Activated B cell treated with CpG ODN at 0.5 μM for 24 hours (primary cell): ENCODE data around the gene ADCK1. TPM values are rescaled to one million over a fixed set of nuclear protein-coding genes. Genes with fewer than 3 reads are reported as not detected.

Experiments used
- ATAC-seq: fragments of 200-7000 bp; cut with Tn5 transposase; one replicate; pipeline ENCODE4 v1.10.0; 2021; ENCODE audit warnings: low read depth, mild to moderate bottlenecking, moderate library complexity
- CTCF ChIA-PET: fragments of 350-600 bp; sonication (Branson Sonifier 250); formaldehyde crosslinking; loops from one replicate; lab custom pipeline; 2021; ENCODE audit warnings: antibody characterized with exemption; lab: Charles Lee
- POLR2A ChIA-PET: fragments of 350-600 bp; sonication (Branson Sonifier 250); formaldehyde crosslinking; loops from one replicate; lab custom pipeline; 2021; ENCODE audit warnings: antibody characterized with exemption; lab: Charles Lee
- DNase-seq: peaks from one replicate; pipeline ENCODE4 v3.0.0; 2022
- H3K27ac Mint-ChIP-seq: one replicate; pipeline ENCODE4 v1.8.0; 2020; ENCODE audit warnings: mixed read lengths
- H3K27me3 Mint-ChIP-seq: one replicate; pipeline ENCODE4 v1.8.0; 2021; ENCODE audit warnings: mixed read lengths
- H3K36me3 Mint-ChIP-seq: one replicate; pipeline ENCODE4 v1.8.0; 2021; ENCODE audit warnings: low read depth, mixed read lengths
- H3K4me1 Mint-ChIP-seq: one replicate; pipeline ENCODE4 v1.8.0; 2021; ENCODE audit warnings: mixed read lengths
- H3K4me3 Mint-ChIP-seq: one replicate; pipeline ENCODE4 v1.8.0; 2020; ENCODE audit warnings: mild to moderate bottlenecking, mixed read lengths
- H3K9me3 Mint-ChIP-seq: one replicate; pipeline ENCODE4 v1.8.0; 2020; ENCODE audit warnings: mixed read lengths
- intact Hi-C: fragments of 100-400 bp; cut with micrococcal nuclease; formaldehyde crosslinking; loops from one replicate; pipeline ENCODE4 v1.15.1; 2024
- total RNA-seq: library from RNA; stranded (reverse); gene quantifications from 2 replicates; pipeline ENCODE4 v1.2.3, GENCODE V29; 2022
- TF ChIP-seq, protein P1 (sequence below): fragments of 200-600 bp; IDR thresholded peaks from one replicate; pipeline ENCODE4 v1.8.0; 2022; ENCODE audit warnings: antibody characterized with exemption, mild to moderate bottlenecking

ADCK1 gene
- total RNA-seq, 1 donor from 2014 or later = 8.6 TPM

GRCh38 chr14:77825895-77826519 lies 26.1 kb downstream of the ADCK1 start:
- no peak for DNase-seq
- ATAC-seq = no peak
- no peaks in the 10 kb centered on the region for H3K4me1 Mint-ChIP-seq
- TF ChIP-seq, protein P1, sequence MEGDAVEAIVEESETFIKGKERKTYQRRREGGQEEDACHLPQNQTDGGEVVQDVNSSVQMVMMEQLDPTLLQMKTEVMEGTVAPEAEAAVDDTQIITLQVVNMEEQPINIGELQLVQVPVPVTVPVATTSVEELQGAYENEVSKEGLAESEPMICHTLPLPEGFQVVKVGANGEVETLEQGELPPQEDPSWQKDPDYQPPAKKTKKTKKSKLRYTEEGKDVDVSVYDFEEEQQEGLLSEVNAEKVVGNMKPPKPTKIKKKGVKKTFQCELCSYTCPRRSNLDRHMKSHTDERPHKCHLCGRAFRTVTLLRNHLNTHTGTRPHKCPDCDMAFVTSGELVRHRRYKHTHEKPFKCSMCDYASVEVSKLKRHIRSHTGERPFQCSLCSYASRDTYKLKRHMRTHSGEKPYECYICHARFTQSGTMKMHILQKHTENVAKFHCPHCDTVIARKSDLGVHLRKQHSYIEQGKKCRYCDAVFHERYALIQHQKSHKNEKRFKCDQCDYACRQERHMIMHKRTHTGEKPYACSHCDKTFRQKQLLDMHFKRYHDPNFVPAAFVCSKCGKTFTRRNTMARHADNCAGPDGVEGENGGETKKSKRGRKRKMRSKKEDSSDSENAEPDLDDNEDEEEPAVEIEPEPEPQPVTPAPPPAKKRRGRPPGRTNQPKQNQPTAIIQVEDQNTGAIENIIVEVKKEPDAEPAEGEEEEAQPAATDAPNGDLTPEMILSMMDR = no peak
- CTCF ChIA-PET = no interaction called here
- H3K36me3 Mint-ChIP-seq = peaks cover 51% of the 10 kb centered on the region
- intact Hi-C loops = no loop called here
- POLR2A ChIA-PET = no interaction called here
- H3K27me3 Mint-ChIP-seq = no peaks in the 10 kb centered on the region
- H3K4me3 Mint-ChIP-seq = no peak overlapping the region
- H3K9me3 Mint-ChIP-seq = no peaks in the 10 kb centered on the region
- H3K27ac Mint-ChIP-seq = no peak overlapping the region

DNA sequence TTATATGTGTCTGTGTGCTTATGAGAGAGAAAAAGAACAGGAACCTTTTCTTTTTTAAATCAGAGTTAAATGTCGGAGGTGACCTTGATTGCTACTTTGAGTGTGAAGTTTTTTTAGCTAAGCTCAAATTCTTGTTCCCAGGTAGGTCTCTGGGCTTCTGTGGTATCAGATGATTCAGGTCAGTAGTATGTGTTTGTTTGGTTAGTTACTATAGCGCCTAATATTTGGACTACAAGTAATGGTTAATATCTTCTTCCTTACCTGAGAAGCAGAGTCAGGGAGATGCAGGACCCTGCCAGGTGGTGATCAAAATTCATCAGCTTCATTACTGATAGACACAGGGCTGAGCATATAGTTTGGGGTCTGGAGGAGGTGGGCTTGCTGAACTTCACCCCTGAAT lies 30.8 kb downstream of the ADCK1 start:
- TF ChIP-seq, protein P1 = no peak
- Mint-ChIP-seq H3K27me3 (no peaks in the 10 kb centered on the region), H3K27ac (no peak overlapping the region), H3K4me1 (no peaks in the 10 kb centered on the region), H3K36me3 (peaks cover 37% of the 10 kb centered on the region), H3K4me3 (no peak overlapping the region), H3K9me3 (no peaks in the 10 kb centered on the region)
- intact Hi-C loops = no loop called here
- DNase-seq (no peak), ATAC-seq (no peak)
- ChIA-PET CTCF (no interaction called here), POLR2A (no interaction called here)

DNA sequence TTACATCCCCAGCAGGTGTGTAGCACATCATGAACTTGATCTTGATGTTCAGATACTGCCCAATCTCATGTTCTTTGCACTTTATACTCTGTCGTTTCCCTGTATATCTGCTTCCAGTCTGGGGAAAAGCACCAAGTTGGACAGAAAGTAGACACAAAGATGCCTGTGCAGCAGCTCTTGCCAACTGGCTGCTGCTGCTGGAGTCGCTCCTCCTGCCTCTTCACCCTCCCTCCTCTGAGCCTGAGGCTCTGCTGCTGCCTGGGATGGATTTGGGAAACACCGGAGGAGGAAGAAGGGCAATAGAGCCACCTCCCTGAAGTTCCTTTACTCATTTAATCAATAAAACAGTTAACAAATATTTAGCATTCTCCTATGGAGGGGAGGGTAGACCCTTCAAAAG lies 32.4 kb downstream of the ADCK1 start:
- intact Hi-C loops = no loop called here
- Mint-ChIP-seq H3K9me3 (no peaks in the 10 kb centered on the region), H3K4me1 (no peaks in the 10 kb centered on the region), H3K27me3 (no peaks in the 10 kb centered on the region), H3K27ac (no peak overlapping the region), H3K4me3 (no peak overlapping the region), H3K36me3 (peaks cover 33% of the 10 kb centered on the region)
- ATAC-seq (no peak), DNase-seq (no peak)
- ChIA-PET CTCF (no interaction called here), POLR2A (no interaction called here)
- TF ChIP-seq, protein P1 = no peak

DNA sequence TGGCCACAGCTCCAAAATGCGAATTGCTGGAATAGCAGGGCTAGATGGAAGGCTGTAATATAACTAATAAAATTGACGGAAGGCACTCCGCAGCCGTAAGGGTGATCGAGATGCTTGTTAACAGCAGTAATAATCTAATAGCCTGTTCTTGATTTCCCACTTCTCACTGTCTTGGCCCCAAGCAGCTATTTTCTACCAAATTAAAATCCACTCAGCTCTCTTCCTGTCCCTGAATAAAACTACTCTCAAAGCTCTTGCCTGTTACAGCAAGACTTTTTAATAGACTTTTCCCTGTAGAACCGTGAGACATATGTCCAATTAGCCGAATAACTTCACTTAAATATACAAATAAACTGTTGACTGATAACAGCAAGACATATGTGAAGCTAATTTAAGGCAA lies 38.0 kb downstream of the ADCK1 start:
- intact Hi-C loops = no loop called here
- CTCF ChIA-PET = no interaction called here
- Mint-ChIP-seq H3K27ac (no peak overlapping the region), H3K9me3 (no peaks in the 10 kb centered on the region), H3K27me3 (no peaks in the 10 kb centered on the region), H3K4me3 (no peak overlapping the region), H3K36me3 (peaks cover 7% of the 10 kb centered on the region), H3K4me1 (no peaks in the 10 kb centered on the region)
- POLR2A ChIA-PET = no interaction called here
- TF ChIP-seq, protein P1 = no peak
- DNase-seq = no peak
- no peak for ATAC-seq

GRCh38 chr14:77838831-77839511 lies 39.1 kb downstream of the ADCK1 start:
- no peaks in the 10 kb centered on the region for H3K27me3 Mint-ChIP-seq
- intact Hi-C loops = no loop called here
- POLR2A ChIA-PET = no interaction called here
- DNase-seq = no peak
- no peaks in the 10 kb centered on the region for H3K9me3 Mint-ChIP-seq
- no peaks in the 10 kb centered on the region for H3K4me1 Mint-ChIP-seq
- no peak for ATAC-seq
- CTCF ChIA-PET = interaction anchor here (1.2 kb wide), 1 partner anchor 23 kb away, joined by 3 read pairs; no protein-coding TSS in a partner anchor
- no peak overlapping the region for H3K27ac Mint-ChIP-seq
- no peak overlapping the region for H3K4me3 Mint-ChIP-seq
- TF ChIP-seq, protein P1 = no peak
- peaks cover 7% of the 10 kb centered on the region for H3K36me3 Mint-ChIP-seq
